Measurements from ENCODE around the gene CHST15.

- no peak for TF ChIP-seq POLR2A (IDR thresholded peaks at IDR 0.05)
- TF ChIP-seq CTCF (IDR thresholded peaks at IDR 0.05), result no peak
- no peak for TF ChIP-seq EP300 (IDR thresholded peaks at IDR 0.05)
These were observed 72.2 kb downstream of the CHST15 start for GRCh38 chr10:124020981-124021815.

Measured in ovary (tissue), 3 donors.